Suprapubic skin (tissue), 4 donors: Measurements from ENCODE around the gene SSR2. TPM values are rescaled to one million over a fixed set of nuclear protein-coding genes. Genes with fewer than 3 reads are reported as not detected.
"Not testable (repeated sequence)": the region's sequence is repeated elsewhere in the genome, so short reads cannot be mapped to it uniquely, and the experiment has no call there.

Experiments used
- DNase-seq, 2 donors: peaks; one replicate each; pipeline ENCODE4 v3.0.0-alpha.2; 2019; ENCODE audit warnings: low spot score in 2 of 2
- H3K27ac ChIP-seq: fragments of 200-600 bp; sonication (generic); one replicate; pipeline ENCODE4 v1.5.1; 2019
- H3K27me3 ChIP-seq: fragments of 200-600 bp; sonication (generic); one replicate; pipeline ENCODE4 v1.5.1; 2019
- H3K36me3 ChIP-seq: fragments of 200-600 bp; sonication (generic); one replicate; pipeline ENCODE4 v1.5.1; 2019
- H3K4me1 ChIP-seq: fragments of 200-600 bp; sonication (generic); one replicate; pipeline ENCODE4 v1.5.1; 2019
- H3K4me3 ChIP-seq: fragments of 200-600 bp; sonication (generic); one replicate; pipeline ENCODE4 v1.5.1; 2019; ENCODE audit warnings: mild to moderate bottlenecking
- H3K9me3 ChIP-seq: fragments of 200-600 bp; sonication (generic); one replicate; pipeline ENCODE4 v1.5.1; 2019
- EP300 ChIP-seq: sonication (generic); formaldehyde crosslinking; IDR thresholded peaks from one replicate; pipeline ENCODE4 v1.6.1; 2017; ENCODE audit warnings: antibody characterized with exemption
- POLR2A ChIP-seq, 2 donors: fragments of 450-650 bp; IDR thresholded peaks; one replicate each; pipeline ENCODE4 v1.6.1; 2017; ENCODE audit warnings: antibody characterized with exemption in 2 of 2, mild to moderate bottlenecking in 2 of 2, moderate library complexity in 2 of 2
- POLR2AphosphoS5 ChIP-seq, 3 donors: sonication (generic); formaldehyde crosslinking; IDR thresholded peaks; one replicate each; pipeline ENCODE4 v1.6.1; 2017; ENCODE audit warnings: antibody characterized with exemption in 3 of 3
- WGBS: methylation state at CpG from one replicate; pipeline ENCODE4 v1.1.5; 2018; 5-methylcytosine and 5-hydroxymethylcytosine counted together
- total RNA-seq, 4 donors: library from RNA; depleted of rRNA; stranded (reverse); fragments of >200 nt; gene quantifications; one replicate each; pipeline ENCODE4 v1.1.0, GENCODE V29; 2016
- TF ChIP-seq, protein P1 (sequence below), 2 donors: fragments of 200-600 bp in 1 of 2; fragments of 450-650 bp in 1 of 2; sonication (generic) in 1 of 2; IDR thresholded peaks; one replicate each; pipeline ENCODE4 v1.5.1; 2016 to 2019; ENCODE audit warnings: antibody characterized with exemption in 2 of 2, mild to moderate bottlenecking in 1 of 2, moderate library complexity in 1 of 2

SSR2 gene
- total RNA-seq, 4 donors from 2014 or later = 160 to 278 (median 240) TPM

DNA sequence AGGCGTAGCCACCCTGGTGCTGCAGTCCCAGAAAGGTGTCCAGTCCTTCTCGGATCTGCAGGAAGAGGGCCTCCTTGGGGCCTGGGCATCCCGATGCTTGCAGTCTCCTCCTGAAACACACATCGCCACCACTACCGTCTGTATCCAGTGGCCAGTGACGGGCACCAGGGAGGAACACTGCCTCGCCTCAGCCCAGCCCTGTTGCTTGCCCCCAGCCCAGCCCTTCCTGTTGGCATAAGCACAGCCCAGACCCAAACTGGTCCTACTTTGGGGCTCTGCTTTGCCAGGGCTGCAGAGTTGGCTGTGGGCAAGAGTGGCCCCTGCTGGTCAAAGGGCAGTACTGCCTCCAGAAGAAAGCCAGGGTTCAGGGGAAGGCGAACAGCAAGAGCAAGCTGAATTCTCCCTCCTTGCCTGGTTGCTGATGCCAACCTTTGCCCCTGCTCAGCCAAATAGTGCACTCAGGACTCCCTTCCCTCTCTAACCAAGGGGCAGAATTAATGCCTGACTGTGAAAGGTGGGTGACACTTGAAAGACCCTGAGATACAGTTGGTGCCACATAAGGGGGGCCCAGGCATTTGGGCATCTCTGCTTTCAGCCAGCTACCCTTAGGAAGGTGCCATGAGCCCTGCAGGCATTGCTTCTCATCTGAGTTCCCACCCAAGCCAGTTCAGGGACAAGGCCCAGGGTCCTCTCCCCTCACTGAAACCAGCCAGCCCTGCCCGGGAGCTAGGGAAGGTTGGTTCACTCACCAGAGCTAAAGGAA, 31.3 kb downstream of the SSR2 start:
- 8% methylated on average over 2 of the region's 9 CpGs for WGBS
- peak overlapping the region; percentile 38 for H3K4me3 ChIP-seq
- peak in 1 of 2 donors; percentile 85 for DNase-seq
- no peaks in the 10 kb centered on the region for H3K27me3 ChIP-seq
- peak in 2 of 3 donors; percentile 31 to 40 for TF ChIP-seq POLR2AphosphoS5 (IDR thresholded peaks at IDR 0.05)
- TF ChIP-seq, protein P1, sequence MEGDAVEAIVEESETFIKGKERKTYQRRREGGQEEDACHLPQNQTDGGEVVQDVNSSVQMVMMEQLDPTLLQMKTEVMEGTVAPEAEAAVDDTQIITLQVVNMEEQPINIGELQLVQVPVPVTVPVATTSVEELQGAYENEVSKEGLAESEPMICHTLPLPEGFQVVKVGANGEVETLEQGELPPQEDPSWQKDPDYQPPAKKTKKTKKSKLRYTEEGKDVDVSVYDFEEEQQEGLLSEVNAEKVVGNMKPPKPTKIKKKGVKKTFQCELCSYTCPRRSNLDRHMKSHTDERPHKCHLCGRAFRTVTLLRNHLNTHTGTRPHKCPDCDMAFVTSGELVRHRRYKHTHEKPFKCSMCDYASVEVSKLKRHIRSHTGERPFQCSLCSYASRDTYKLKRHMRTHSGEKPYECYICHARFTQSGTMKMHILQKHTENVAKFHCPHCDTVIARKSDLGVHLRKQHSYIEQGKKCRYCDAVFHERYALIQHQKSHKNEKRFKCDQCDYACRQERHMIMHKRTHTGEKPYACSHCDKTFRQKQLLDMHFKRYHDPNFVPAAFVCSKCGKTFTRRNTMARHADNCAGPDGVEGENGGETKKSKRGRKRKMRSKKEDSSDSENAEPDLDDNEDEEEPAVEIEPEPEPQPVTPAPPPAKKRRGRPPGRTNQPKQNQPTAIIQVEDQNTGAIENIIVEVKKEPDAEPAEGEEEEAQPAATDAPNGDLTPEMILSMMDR (IDR thresholded peaks at IDR 0.05) = peak; percentile 96 to 97
- no peak for TF ChIP-seq EP300
- H3K9me3 ChIP-seq = no peaks in the 10 kb centered on the region
- no peak overlapping the region for H3K27ac ChIP-seq
- no peaks in the 10 kb centered on the region for H3K36me3 ChIP-seq
- peaks cover 12% of the 10 kb centered on the region for H3K4me1 ChIP-seq

DNA sequence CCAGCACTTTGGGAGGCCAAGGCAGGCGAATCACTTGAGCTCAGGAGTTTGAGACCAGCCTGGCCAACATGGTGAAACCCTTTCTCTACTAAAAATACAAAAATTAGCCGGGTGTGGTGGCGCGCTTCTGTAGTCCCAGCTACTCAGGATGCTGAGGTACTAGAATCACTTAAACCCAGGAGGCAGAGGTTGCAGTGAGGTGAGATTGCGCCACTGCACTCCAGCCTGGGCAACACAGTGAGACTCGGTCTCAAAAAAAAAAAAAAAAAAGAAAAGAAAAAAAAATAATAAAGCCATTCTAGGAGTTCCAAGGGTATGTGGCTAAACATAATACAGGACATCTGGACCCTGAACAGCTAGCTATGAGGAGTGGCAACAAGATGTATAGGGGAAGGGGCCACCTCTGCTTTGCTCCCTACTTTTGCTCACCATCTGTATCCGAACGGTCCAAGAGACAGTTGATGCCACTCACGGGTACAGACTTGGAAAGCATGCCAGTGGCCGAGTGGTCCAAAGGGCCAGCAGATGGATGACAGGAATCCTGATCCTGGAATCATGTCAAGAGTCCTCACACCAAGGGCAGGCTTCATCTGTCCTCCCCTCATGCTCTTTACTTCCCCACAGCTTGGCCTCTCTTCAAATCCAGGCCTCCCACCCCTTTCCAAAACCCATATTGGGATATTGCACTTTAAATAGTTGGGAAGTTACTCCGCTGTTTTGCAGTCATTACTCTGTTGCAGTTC, 35.7 kb downstream of the SSR2 start:
- peaks cover 40% of the 10 kb centered on the region for H3K4me1 ChIP-seq
- H3K27me3 ChIP-seq, H3K36me3 ChIP-seq, H3K9me3 ChIP-seq, H3K4me3 ChIP-seq, DNase-seq, H3K27ac ChIP-seq: not testable (repeated sequence)
- 86% methylated on average over 11 of the region's 11 CpGs for WGBS

DNA sequence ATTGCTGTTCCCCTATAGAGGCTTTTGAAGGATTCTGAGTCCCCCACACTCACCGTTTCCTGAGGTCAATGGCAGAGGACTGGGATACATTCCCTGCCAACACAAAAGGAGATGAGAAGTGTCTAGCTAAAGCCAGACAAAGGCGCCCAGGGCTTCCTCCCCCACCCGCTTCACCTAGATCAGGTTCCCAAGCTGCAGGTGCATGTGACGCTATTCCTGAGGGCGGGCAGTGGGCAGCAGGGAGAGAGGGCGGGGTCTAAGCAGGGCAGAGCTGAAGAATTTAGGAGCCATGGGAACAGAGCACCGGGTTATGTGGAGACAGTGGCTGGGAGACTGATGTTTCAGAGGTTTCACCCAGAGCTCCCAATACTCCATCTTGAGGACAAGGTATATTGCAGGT, 36.4 kb downstream of the SSR2 start:
- Histone ChIP-seq H3K36me3 (no peaks in the 10 kb centered on the region), H3K4me3 (no peak overlapping the region), H3K27ac (peak overlapping the region; percentile 59), H3K4me1 (peaks cover 43% of the 10 kb centered on the region), H3K27me3 (no peaks in the 10 kb centered on the region), H3K9me3 (no peaks in the 10 kb centered on the region)
- TF ChIP-seq EP300 (no peak), POLR2A (IDR thresholded peaks at IDR 0.05) (no peak), POLR2AphosphoS5 (IDR thresholded peaks at IDR 0.05) (no peak)
- TF ChIP-seq, protein P1 (IDR thresholded peaks at IDR 0.05) = no peak
- WGBS = 81% methylated on average over 6 of the region's 7 CpGs
- no peak for DNase-seq

DNA sequence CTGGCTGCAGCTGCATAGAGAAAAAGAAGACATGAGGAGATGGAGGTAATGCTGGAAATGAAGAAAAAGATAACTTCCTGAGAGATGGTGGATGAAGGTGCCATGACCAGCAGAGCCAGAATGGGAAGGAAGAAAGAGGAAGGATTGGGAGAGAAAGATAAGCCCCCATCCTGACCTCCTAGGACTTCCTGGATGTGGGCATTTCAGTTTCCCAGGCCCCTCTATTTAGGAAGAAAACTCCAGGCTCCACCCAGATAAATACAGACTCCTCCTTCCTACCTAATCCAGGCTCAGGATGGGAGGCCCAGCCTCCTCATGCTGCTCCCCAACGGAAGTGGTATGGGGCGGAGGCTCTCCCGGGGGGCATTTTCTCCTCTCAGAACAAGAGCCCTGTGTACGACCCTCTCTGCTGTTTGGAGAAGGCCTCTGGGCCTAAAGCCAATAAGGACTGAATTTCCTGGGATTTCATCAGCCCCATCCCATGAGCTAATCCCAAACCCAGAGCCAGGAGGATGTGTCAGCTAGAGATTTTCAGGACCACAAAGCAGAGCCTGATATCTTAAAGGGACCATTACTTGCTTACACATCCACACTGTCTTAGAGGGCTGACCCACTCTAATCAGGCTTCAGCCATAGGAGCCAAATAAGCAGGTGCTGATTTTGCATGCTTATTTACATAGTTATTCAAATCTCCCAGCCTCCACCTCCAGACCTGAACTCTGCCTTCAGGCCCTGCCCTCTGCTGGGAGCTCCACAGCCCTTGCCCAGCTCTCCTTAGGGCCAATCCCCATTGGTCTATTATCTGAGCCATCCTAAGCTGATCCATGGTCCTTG, 37.3 kb downstream of the SSR2 start:
- no peak overlapping the region for H3K4me3 ChIP-seq
- no peaks in the 10 kb centered on the region for H3K36me3 ChIP-seq
- H3K27ac ChIP-seq = peak overlapping the region; percentile 89
- TF ChIP-seq EP300 (no peak), POLR2AphosphoS5 (IDR thresholded peaks at IDR 0.05) (no peak), POLR2A (IDR thresholded peaks at IDR 0.05) (no peak)
- TF ChIP-seq, protein P1 (IDR thresholded peaks at IDR 0.05) = no peak
- H3K4me1 ChIP-seq = peaks cover 45% of the 10 kb centered on the region
- WGBS = 43% methylated on average over 2 of the region's 4 CpGs
- no peaks in the 10 kb centered on the region for H3K27me3 ChIP-seq
- DNase-seq = no peak
- H3K9me3 ChIP-seq = no peaks in the 10 kb centered on the region

DNA sequence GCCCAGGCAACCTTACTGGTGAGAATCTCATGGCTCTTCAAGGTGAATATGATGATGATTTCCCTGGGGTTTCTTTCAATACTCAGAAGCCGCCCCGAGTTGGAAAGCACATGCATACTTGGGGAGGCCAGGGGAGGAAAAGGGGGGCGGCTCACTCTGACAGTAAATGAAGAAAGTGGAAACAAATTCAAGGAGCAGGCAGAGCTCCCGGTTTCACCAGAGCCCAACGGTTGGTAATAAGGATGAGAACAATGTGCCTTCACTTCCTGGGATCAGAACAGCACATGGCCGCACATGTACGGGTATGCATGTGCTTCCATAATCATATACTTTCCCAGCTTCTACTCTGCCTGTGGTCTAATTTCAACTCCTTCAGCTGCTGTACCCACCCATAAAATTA, 38.6 kb downstream of the SSR2 start:
- Histone ChIP-seq H3K27ac (peak overlapping the region; percentile 89), H3K27me3 (no peaks in the 10 kb centered on the region), H3K36me3 (no peaks in the 10 kb centered on the region), H3K4me1 (peaks cover 46% of the 10 kb centered on the region), H3K9me3 (no peaks in the 10 kb centered on the region), H3K4me3 (no peak overlapping the region)
- no peak for DNase-seq
- TF ChIP-seq POLR2A (IDR thresholded peaks at IDR 0.05) (no peak), EP300 (no peak), POLR2AphosphoS5 (IDR thresholded peaks at IDR 0.05) (no peak)
- TF ChIP-seq, protein P1 (IDR thresholded peaks at IDR 0.05) = no peak
- WGBS = 62% methylated on average over 7 of the region's 7 CpGs
